Breast epithelium (tissue), 3 donors: ENCODE results near the gene LASP1NB.

ENCODE experiments used
- CTCF ChIP-seq, 3 donors: fragments of 450-650 bp; IDR thresholded peaks; one replicate each; pipeline ENCODE4 v1.5.1; 2016 to 2017; ENCODE audit warnings: antibody characterized with exemption in 3 of 3, mild to moderate bottlenecking in 3 of 3, moderate library complexity in 3 of 3
- POLR2A ChIP-seq: fragments of 450-650 bp; IDR thresholded peaks from one replicate; pipeline ENCODE4 v1.6.1; 2016; ENCODE audit warnings: antibody characterized with exemption, mild to moderate bottlenecking, moderate library complexity
- POLR2AphosphoS5 ChIP-seq, 3 donors: sonication (generic); formaldehyde crosslinking; IDR thresholded peaks; one replicate each; pipeline ENCODE4 v1.6.1; 2017; ENCODE audit warnings: antibody characterized with exemption in 3 of 3

- TF ChIP-seq POLR2A (no peak), CTCF (IDR thresholded peaks at IDR 0.05) (no peak), POLR2AphosphoS5 (IDR thresholded peaks at IDR 0.05) (no peak)
Observed at GRCh38 chr17:38896346-38896954, 29.0 kb upstream of the LASP1NB start.
